Activated CD4-positive, alpha-beta memory T cell treated with anti-CD3 and anti-CD28 coated beads, Interleukin-2, amount 10 ng/mL, durations not matched to agents 7 days and 5 days (primary cell): ENCODE data around the gene XPO1. TPM values are rescaled to one million over a fixed set of nuclear protein-coding genes. Genes with fewer than 3 reads are reported as not detected.
"Not testable (repeated sequence)": the region's sequence is repeated elsewhere in the genome, so short reads cannot be mapped to it uniquely, and the experiment has no call there.

ENCODE experiments used
- CTCF ChIA-PET: fragments of 350-600 bp; sonication (Branson Sonifier 250); formaldehyde crosslinking; loops from one replicate; lab custom pipeline; 2021; ENCODE audit warnings: antibody characterized with exemption, inconsistent platforms; lab: Charles Lee
- POLR2A ChIA-PET: fragments of 350-600 bp; sonication (Branson Sonifier 250); formaldehyde crosslinking; loops from one replicate; lab custom pipeline; 2021; ENCODE audit warnings: antibody characterized with exemption; lab: Charles Lee
- DNase-seq: peaks from one replicate; pipeline ENCODE4 v3.0.0-alpha.2; 2020
- H3K27ac Mint-ChIP-seq: one replicate; pipeline ENCODE4 v1.8.0; 2021; ENCODE audit warnings: mild to moderate bottlenecking, mixed read lengths
- H3K27me3 Mint-ChIP-seq: one replicate; pipeline ENCODE4 v1.8.0; 2021; ENCODE audit warnings: mixed read lengths
- H3K36me3 Mint-ChIP-seq: one replicate; pipeline ENCODE4 v1.8.0; 2021; ENCODE audit warnings: low read depth, mixed read lengths
- H3K4me1 Mint-ChIP-seq: one replicate; pipeline ENCODE4 v1.8.0; 2021; ENCODE audit warnings: mixed read lengths
- H3K4me3 Mint-ChIP-seq: one replicate; pipeline ENCODE4 v1.8.0; 2021; ENCODE audit warnings: mild to moderate bottlenecking, mixed read lengths
- H3K9me3 Mint-ChIP-seq: one replicate; pipeline ENCODE4 v1.8.0; 2021; ENCODE audit warnings: mixed read lengths
- total RNA-seq, 2 experiments: library from RNA; stranded (reverse); gene quantifications; one replicate each; pipeline ENCODE4 v1.2.3, GENCODE V29; 2021

The XPO1 gene
- total RNA-seq, 2 experiments from 2014 or later, result 166 to 172 TPM

- no peaks in the 10 kb centered on the region for H3K9me3 Mint-ChIP-seq
- POLR2A ChIA-PET, result interaction anchor here (1.0 to 1.7 kb wide), 2 partner anchors 12 kb away, joined by 3 to 6 read pairs; partner anchors contain the start of gene XPO1
- CTCF ChIA-PET, result interaction anchor here (0.7 kb wide), 1 partner anchor 74 kb away, joined by 3 read pairs; no protein-coding TSS in a partner anchor
These were observed 12.4 kb upstream of the XPO1 start for GRCh38 chr2:61550375-61551209.

GRCh38 chr2:61549546-61549945 lies 11.4 kb upstream of the XPO1 start:
- Mint-ChIP-seq H3K9me3 (no peaks in the 10 kb centered on the region), H3K27ac (no peak overlapping the region), H3K4me3 (no peak overlapping the region), H3K4me1 (no peaks in the 10 kb centered on the region), H3K27me3 (no peaks in the 10 kb centered on the region), H3K36me3 (no peaks in the 10 kb centered on the region)
- no peak for DNase-seq
- ChIA-PET POLR2A (interaction anchor here (1.0 kb wide), 1 partner anchor 10 kb away, joined by 3 read pairs; no protein-coding TSS in a partner anchor), CTCF (no interaction called here)

More at GRCh38 chr2:61550375-61551209, 12.4 kb upstream of the XPO1 start:
- Mint-ChIP-seq H3K27me3 (no peaks in the 10 kb centered on the region), H3K4me3 (no peak overlapping the region), H3K4me1 (no peaks in the 10 kb centered on the region), H3K36me3 (no peaks in the 10 kb centered on the region), H3K27ac (no peak overlapping the region)
- no peak for DNase-seq

- DNase-seq, result no peak
- Mint-ChIP-seq H3K4me1 (peaks cover 7% of the 10 kb centered on the region), H3K4me3 (no peak overlapping the region), H3K9me3 (no peaks in the 10 kb centered on the region), H3K27me3 (no peaks in the 10 kb centered on the region), H3K36me3 (peaks cover 2% of the 10 kb centered on the region), H3K27ac (no peak overlapping the region)
- CTCF ChIA-PET, result no interaction called here
- POLR2A ChIA-PET, result no interaction called here
These were observed 4.9 kb upstream of the XPO1 start for GRCh38 chr2:61543062-61543461.

- peaks cover 20% of the 10 kb centered on the region for H3K4me1 Mint-ChIP-seq
- H3K27ac Mint-ChIP-seq, H3K27me3 Mint-ChIP-seq, H3K4me3 Mint-ChIP-seq, H3K9me3 Mint-ChIP-seq, DNase-seq, CTCF ChIA-PET: not testable (repeated sequence)
- POLR2A ChIA-PET, result interaction anchor here (0.7 to 1.2 kb wide), 2 partner anchors 9 to 114 kb away, joined by 3 to 4 read pairs; no protein-coding TSS in a partner anchor
- peaks cover 17% of the 10 kb centered on the region for H3K36me3 Mint-ChIP-seq
These were observed 2.0 kb upstream of the XPO1 start for GRCh38 chr2:61540167-61540566.

GRCh38 chr2:61538920-61539520 lies 864 bp upstream of the XPO1 start:
- H3K27me3 Mint-ChIP-seq, result no peaks in the 10 kb centered on the region
- POLR2A ChIA-PET, result interaction anchor here (0.7 to 3.3 kb wide), 32 partner anchors 9 to 658 kb away, joined by 3 to 44 read pairs (median 5); partner anchors contain the start of genes COMMD1, FAM161A, PEX13 and PUS10

GRCh38 chr2:61537950-61538199 lies 281 bp downstream of the XPO1 start:
- H3K4me1 Mint-ChIP-seq, result peaks cover 37% of the 10 kb centered on the region
- peak overlapping the region; percentile 97 for H3K4me3 Mint-ChIP-seq
- DNase-seq, result no peak
- H3K27ac Mint-ChIP-seq, result peak overlapping the region; percentile 100
- peaks cover 26% of the 10 kb centered on the region for H3K36me3 Mint-ChIP-seq
- H3K27me3 Mint-ChIP-seq, result no peaks in the 10 kb centered on the region
- CTCF ChIA-PET, result interaction anchor here (1.0 to 1.5 kb wide), 3 partner anchors 112 to 361 kb away, joined by 3 to 5 read pairs (median 4); no protein-coding TSS in a partner anchor
- POLR2A ChIA-PET, result interaction anchor here (0.7 to 3.3 kb wide), 27 partner anchors 8 to 659 kb away, joined by 3 to 44 read pairs (median 5); partner anchors contain the start of genes FAM161A, PEX13, PUS10 and REL
- H3K9me3 Mint-ChIP-seq, result no peaks in the 10 kb centered on the region

More at GRCh38 chr2:61538920-61539520, 864 bp upstream of the XPO1 start:
- Mint-ChIP-seq H3K9me3 (no peaks in the 10 kb centered on the region), H3K4me3 (peak overlapping the region; percentile 97), H3K36me3 (peaks cover 22% of the 10 kb centered on the region), H3K4me1 (peaks cover 31% of the 10 kb centered on the region), H3K27ac (peak overlapping the region; percentile 100)
- DNase-seq, result peak; percentile 49
- CTCF ChIA-PET, result interaction anchor here (1.0 to 1.5 kb wide), 3 partner anchors 16 to 363 kb away, joined by 3 to 4 read pairs (median 3); no protein-coding TSS in a partner anchor

- Mint-ChIP-seq H3K9me3 (no peaks in the 10 kb centered on the region), H3K27me3 (no peaks in the 10 kb centered on the region)
- POLR2A ChIA-PET, result interaction anchor here (0.6 to 3.3 kb wide), 22 partner anchors 8 to 660 kb away, joined by 3 to 44 read pairs (median 7); partner anchors contain the start of genes FAM161A, PEX13, PUS10 and REL
These were observed 743 bp downstream of the XPO1 start for GRCh38 chr2:61537277-61537949.

GRCh38 chr2:61536572-61537276 lies 1.4 kb downstream of the XPO1 start:
- H3K27me3 Mint-ChIP-seq, result no peaks in the 10 kb centered on the region
- H3K36me3 Mint-ChIP-seq, result peaks cover 30% of the 10 kb centered on the region
- H3K9me3 Mint-ChIP-seq, result no peaks in the 10 kb centered on the region
- DNase-seq, result peak; percentile 92
- peak overlapping the region; percentile 97 for H3K4me3 Mint-ChIP-seq
- peak overlapping the region; percentile 98 for H3K27ac Mint-ChIP-seq
- peaks cover 41% of the 10 kb centered on the region for H3K4me1 Mint-ChIP-seq
- POLR2A ChIA-PET, result interaction anchor here (0.6 to 3.3 kb wide), 7 partner anchors 17 to 359 kb away, joined by 3 to 44 read pairs (median 15); partner anchors contain the start of genes FAM161A and USP34
- CTCF ChIA-PET, result no interaction called here

More at GRCh38 chr2:61537277-61537949, 743 bp downstream of the XPO1 start:
- peaks cover 29% of the 10 kb centered on the region for H3K36me3 Mint-ChIP-seq
- CTCF ChIA-PET, result interaction anchor here (1.2 to 1.5 kb wide), 2 partner anchors 111 to 133 kb away, joined by 4 to 5 read pairs; no protein-coding TSS in a partner anchor
- peaks cover 37% of the 10 kb centered on the region for H3K4me1 Mint-ChIP-seq
- peak overlapping the region; percentile 100 for H3K27ac Mint-ChIP-seq
- H3K4me3 Mint-ChIP-seq, result peak overlapping the region; percentile 97
- DNase-seq, result peak; percentile 43

GRCh38 chr2:61536180-61536571 lies 2.0 kb downstream of the XPO1 start:
- peak; percentile 22 for DNase-seq
- Mint-ChIP-seq H3K9me3 (no peaks in the 10 kb centered on the region), H3K27me3 (no peaks in the 10 kb centered on the region), H3K4me1 (peaks cover 44% of the 10 kb centered on the region), H3K36me3 (peaks cover 33% of the 10 kb centered on the region), H3K4me3 (peak overlapping the region; percentile 97), H3K27ac (peak overlapping the region; percentile 98)
- ChIA-PET POLR2A (interaction anchor here (3.3 kb wide), 1 partner anchor 359 kb away, joined by 44 read pairs; no protein-coding TSS in a partner anchor), CTCF (no interaction called here)

GRCh38 chr2:61535449-61535848 lies 2.7 kb downstream of the XPO1 start:
- Mint-ChIP-seq H3K36me3 (peaks cover 38% of the 10 kb centered on the region), H3K4me1 (peaks cover 49% of the 10 kb centered on the region), H3K27me3 (no peaks in the 10 kb centered on the region), H3K4me3 (peak overlapping the region; percentile 97), H3K27ac (peak overlapping the region; percentile 98), H3K9me3 (no peaks in the 10 kb centered on the region)
- DNase-seq, result no peak
- ChIA-PET POLR2A (interaction anchor here (1.1 to 2.0 kb wide), 3 partner anchors 9 to 63 kb away, joined by 3 to 8 read pairs (median 6); no protein-coding TSS in a partner anchor), CTCF (no interaction called here)

GRCh38 chr2:61534926-61535325 lies 3.2 kb downstream of the XPO1 start:
- CTCF ChIA-PET, result interaction anchor here (1.5 kb wide), 1 partner anchor 109 kb away, joined by 7 read pairs; no protein-coding TSS in a partner anchor
- Mint-ChIP-seq H3K4me3 (peak overlapping the region; percentile 97), H3K9me3 (no peaks in the 10 kb centered on the region), H3K4me1 (peaks cover 55% of the 10 kb centered on the region), H3K27ac (peak overlapping the region; percentile 98), H3K36me3 (peaks cover 43% of the 10 kb centered on the region), H3K27me3 (no peaks in the 10 kb centered on the region)
- no peak for DNase-seq
- POLR2A ChIA-PET, result interaction anchor here (0.5 to 2.0 kb wide), 6 partner anchors 8 to 357 kb away, joined by 3 to 8 read pairs (median 5); no protein-coding TSS in a partner anchor
